Left lung (tissue), 10 donors: Measurements from ENCODE around the gene PANX1. TPM values are rescaled to one million over a fixed set of nuclear protein-coding genes. Genes with fewer than 3 reads are reported as not detected.

Experiments
- ATAC-seq: fragments of 200-7000 bp; cut with Tn5 transposase; one replicate; pipeline ENCODE4 v1.9.1; 2020; ENCODE audit warnings: moderate library complexity
- DNase-seq, 4 donors: peaks; one replicate each; pipeline ENCODE4 v3.0.0-alpha.2; 2013 to 2020
- H3K27ac ChIP-seq, 2 donors: fragments of 200-600 bp; sonication (generic) in 1 of 2; one replicate each; pipeline versions ENCODE4 v1.5.0 to v1.8.0; 2020 to 2021
- H3K27me3 ChIP-seq, 2 donors: fragments of 200-600 bp; sonication (generic) in 1 of 2; one replicate each; pipeline versions ENCODE4 v1.5.0 to v1.8.0; 2020 to 2021
- H3K36me3 ChIP-seq, 2 donors: fragments of 200-600 bp; sonication (generic) in 1 of 2; one replicate each; pipeline versions ENCODE4 v1.5.0 to v1.8.0; 2020 to 2021
- H3K4me1 ChIP-seq, 2 donors: fragments of 200-600 bp; one replicate each; pipeline ENCODE4 v1.8.0; 2021
- H3K4me3 ChIP-seq, 2 donors: fragments of 200-600 bp; sonication (generic) in 1 of 2; one replicate each; pipeline versions ENCODE4 v1.5.0 to v1.8.0; 2020 to 2021; ENCODE audit warnings: mild to moderate bottlenecking in 1 of 2
- H3K9me3 ChIP-seq, 2 donors: fragments of 200-600 bp; sonication (generic) in 1 of 2; one replicate each; pipeline versions ENCODE4 v1.5.0 to v1.8.0; 2020 to 2021
- CTCF ChIP-seq, 2 donors: fragments of 200-600 bp; sonication (generic) in 1 of 2; IDR thresholded peaks; one replicate each; pipeline versions ENCODE4 v1.5.0 to v1.8.0; 2021; ENCODE audit warnings: antibody characterized with exemption in 2 of 2
- intact Hi-C, 2 donors: fragments of 100-400 bp; cut with DNase I; formaldehyde crosslinking; loops; one replicate each; pipeline versions ENCODE4 v1.11.2 to v1.14.2; 2022
- polyA plus RNA-seq, 6 donors: library from polyadenylated mRNA; unstranded; fragments of 120-200 nt; gene quantifications; one replicate each; pipeline ENCODE4 v1.2.1, GENCODE V29; 2013; ENCODE audit not compliant: insufficient read length in 6 of 6
- total RNA-seq, 2 donors: library from RNA; stranded (reverse); fragmentation: NEBNext Ultra II Directional; extraction: Animal tissue kit (Norgen Biotek cat#: 25700); gene quantifications; one replicate each; pipeline ENCODE4 v1.2.1, GENCODE V29; 2021
- donor health status: DM: no; HTN: yes; CAD: no.
- donor health status: DM: no; HTN: no; CAD: no.

The PANX1 gene
- total and polyA plus RNA-seq, 8 donors, result 21.1 to 36.8 (median 27.3) TPM

GRCh38 chr11:94211261-94211830 is 82.7 kb downstream of the PANX1 start:
- intact Hi-C loops, result no loop called here
- Histone ChIP-seq H3K9me3 (no peaks in the 10 kb centered on the region), H3K27ac (no peak overlapping the region), H3K4me3 (no peak overlapping the region), H3K27me3 (no peaks in the 10 kb centered on the region), H3K36me3 (no peaks in the 10 kb centered on the region), H3K4me1 (no peaks in the 10 kb centered on the region)
- peak in 1 of 4 donors; percentile 16 for DNase-seq
- ATAC-seq, result no peak
- no peak for TF ChIP-seq CTCF (IDR thresholded peaks at IDR 0.05)

- Histone ChIP-seq H3K4me1 (no peaks in the 10 kb centered on the region), H3K27me3 (no peaks in the 10 kb centered on the region), H3K27ac (no peak overlapping the region), H3K36me3 (no peaks in the 10 kb centered on the region), H3K9me3 (peaks cover 0 to 4% of the 10 kb centered on the region in 2 donors), H3K4me3 (no peak overlapping the region)
- intact Hi-C loops, result no loop called here
- ATAC-seq (no peak), DNase-seq (no peak)
- TF ChIP-seq CTCF (IDR thresholded peaks at IDR 0.05), result no peak
These were observed 84.3 kb downstream of the PANX1 start for GRCh38 chr11:94212898-94213297.

GRCh38 chr11:94217705-94218104 is 89.1 kb downstream of the PANX1 start:
- H3K27ac ChIP-seq, result no peak overlapping the region
- intact Hi-C loops, result no loop called here
- H3K4me3 ChIP-seq, result no peak overlapping the region
- DNase-seq (no peak), ATAC-seq (no peak)
- no peaks in the 10 kb centered on the region for H3K36me3 ChIP-seq
- no peaks in the 10 kb centered on the region for H3K4me1 ChIP-seq
- H3K9me3 ChIP-seq, result peaks cover 0 to 46% of the 10 kb centered on the region in 2 donors
- no peak for TF ChIP-seq CTCF (IDR thresholded peaks at IDR 0.05)
- H3K27me3 ChIP-seq, result no peaks in the 10 kb centered on the region

GRCh38 chr11:94218372-94218771 is 89.7 kb downstream of the PANX1 start:
- H3K4me3 ChIP-seq, result no peak overlapping the region
- DNase-seq, result no peak
- no peaks in the 10 kb centered on the region for H3K27me3 ChIP-seq
- H3K27ac ChIP-seq, result no peak overlapping the region
- peaks cover 0 to 46% of the 10 kb centered on the region in 2 donors for H3K9me3 ChIP-seq
- intact Hi-C loops, result no loop called here
- no peak for TF ChIP-seq CTCF (IDR thresholded peaks at IDR 0.05)
- no peaks in the 10 kb centered on the region for H3K4me1 ChIP-seq
- ATAC-seq, result no peak
- H3K36me3 ChIP-seq, result no peaks in the 10 kb centered on the region

GRCh38 chr11:94219771-94220170 is 91.1 kb downstream of the PANX1 start:
- DNase-seq, result no peak
- ATAC-seq, result no peak

More at GRCh38 chr11:94219771-94220170, 91.1 kb downstream of the PANX1 start:
- intact Hi-C loops, result no loop called here
- H3K9me3 ChIP-seq, result peaks cover 0 to 46% of the 10 kb centered on the region in 2 donors
- no peaks in the 10 kb centered on the region for H3K27me3 ChIP-seq
- no peak overlapping the region for H3K27ac ChIP-seq
- H3K4me1 ChIP-seq, result no peaks in the 10 kb centered on the region
- no peak overlapping the region for H3K4me3 ChIP-seq
- no peaks in the 10 kb centered on the region for H3K36me3 ChIP-seq
- no peak for TF ChIP-seq CTCF (IDR thresholded peaks at IDR 0.05)
